Stimulated activated CD4-positive, alpha-beta T cell treated with anti-CD3 and anti-CD28 coated beads, Interleukin-4, amount 100 ng/mL, for 24 hours (primary cell): Measurements from ENCODE around the gene RANBP17.
"Not testable (repeated sequence)": the region's sequence is repeated elsewhere in the genome, so short reads cannot be mapped to it uniquely, and the experiment has no call there.

Source experiments
- DNase-seq: peaks from one replicate; pipeline ENCODE4 v3.0.0-alpha.2; 2020

RANBP17 gene

GRCh38 chr5:171162165-171162564 is 300.3 kb downstream of the RANBP17 start:
- DNase-seq = no peak

- no peak for DNase-seq
These were observed 300.8 kb downstream of the RANBP17 start for GRCh38 chr5:171162596-171162995.

DNA sequence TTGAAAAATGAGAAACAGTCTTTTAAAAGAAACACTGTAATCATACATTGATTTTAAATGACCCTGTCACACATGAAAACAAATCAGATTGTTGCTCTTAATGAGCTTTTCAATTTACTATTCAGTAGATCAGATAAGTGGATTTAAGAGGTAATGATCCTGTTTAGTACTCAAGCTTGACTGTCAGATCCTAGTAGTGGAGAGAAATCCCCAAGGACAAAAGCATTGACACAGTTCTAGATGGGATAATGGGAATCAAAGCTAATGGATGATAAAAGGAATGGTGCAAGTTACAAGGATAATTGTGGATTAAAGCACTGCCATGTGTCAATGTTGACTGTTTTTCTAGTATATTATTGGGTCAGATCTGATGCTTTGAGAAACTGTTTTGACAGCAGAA is 304.9 kb downstream of the RANBP17 start:
- DNase-seq = no peak

DNA sequence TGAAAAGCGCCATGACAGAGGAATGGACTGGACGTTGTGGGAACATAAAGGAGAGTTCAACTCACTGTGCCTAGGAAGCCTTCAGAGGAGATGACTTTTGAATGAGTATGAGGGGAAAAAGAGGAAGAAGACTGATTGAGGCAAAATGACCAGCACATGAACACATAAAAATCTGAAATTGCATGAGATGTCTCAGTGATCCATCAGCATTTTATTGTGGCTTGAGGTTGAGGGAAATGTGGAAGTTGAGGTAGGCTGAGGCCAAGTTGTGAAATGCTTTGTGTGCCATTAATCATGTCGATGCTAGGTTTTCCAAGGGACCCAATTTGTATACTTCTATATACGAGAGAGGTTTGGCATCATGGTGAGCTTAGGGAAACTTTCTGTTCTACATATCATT is 306.4 kb downstream of the RANBP17 start:
- DNase-seq = no peak

GRCh38 chr5:171174960-171175359 is 313.1 kb downstream of the RANBP17 start:
- DNase-seq = not testable (repeated sequence)

DNA sequence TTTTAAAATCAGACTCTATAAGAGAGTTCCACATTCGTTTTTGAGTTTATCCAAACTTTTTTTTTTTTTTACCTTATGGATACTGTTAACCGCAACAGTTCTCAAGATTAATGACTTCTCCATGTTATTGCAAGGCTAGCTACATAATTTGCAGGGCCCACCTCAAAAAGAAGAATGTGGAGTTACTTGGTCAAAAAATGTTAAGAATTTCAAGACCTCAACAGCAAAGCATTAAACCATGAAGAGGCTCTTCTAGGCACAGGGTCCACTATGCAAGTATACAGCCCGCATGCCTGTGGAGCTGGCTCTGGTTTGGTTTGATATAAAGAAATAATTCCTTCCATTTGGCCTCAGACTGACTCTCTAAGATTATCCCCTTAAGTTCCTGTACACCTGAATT is 313.9 kb downstream of the RANBP17 start:
- no peak for DNase-seq

DNA sequence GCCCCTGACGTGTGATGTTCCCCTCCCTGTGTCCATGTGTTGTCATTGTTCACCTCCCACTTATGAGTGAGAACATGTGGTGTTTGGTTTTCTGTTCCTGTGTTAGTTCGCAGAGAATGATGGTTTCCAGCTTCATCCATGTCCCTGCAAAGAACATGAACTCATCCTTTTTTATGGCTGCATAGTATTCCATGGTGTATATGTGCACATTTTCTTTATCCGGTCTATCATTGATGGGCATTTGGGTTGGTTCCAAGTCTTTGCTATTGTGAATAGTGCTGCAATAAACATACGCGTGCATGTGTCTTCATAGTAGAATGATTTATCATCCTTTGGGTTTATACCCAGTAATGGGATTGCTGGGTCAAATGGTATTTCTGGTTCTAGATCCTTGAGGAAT is 316.4 kb downstream of the RANBP17 start:
- not testable (repeated sequence) for DNase-seq

DNA sequence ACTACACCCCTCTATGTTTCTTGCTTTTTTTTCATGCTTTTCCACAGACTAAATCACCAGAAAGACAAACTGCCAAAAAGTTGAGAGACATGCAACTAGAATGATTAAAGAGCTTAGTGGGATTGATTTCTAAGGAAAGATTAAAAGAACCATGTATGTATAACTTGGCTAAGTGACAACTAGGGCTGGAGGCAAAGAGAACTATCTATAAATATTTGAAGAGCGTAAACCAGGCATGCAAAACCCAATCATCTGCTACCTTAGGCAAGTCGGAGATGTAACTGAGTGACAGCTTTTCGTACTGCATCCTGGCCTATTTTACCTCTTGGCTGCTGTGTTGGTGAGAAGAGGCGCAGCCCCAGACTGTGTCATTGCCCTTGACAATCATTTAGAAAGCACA is 326.2 kb downstream of the RANBP17 start:
- DNase-seq = no peak

DNA sequence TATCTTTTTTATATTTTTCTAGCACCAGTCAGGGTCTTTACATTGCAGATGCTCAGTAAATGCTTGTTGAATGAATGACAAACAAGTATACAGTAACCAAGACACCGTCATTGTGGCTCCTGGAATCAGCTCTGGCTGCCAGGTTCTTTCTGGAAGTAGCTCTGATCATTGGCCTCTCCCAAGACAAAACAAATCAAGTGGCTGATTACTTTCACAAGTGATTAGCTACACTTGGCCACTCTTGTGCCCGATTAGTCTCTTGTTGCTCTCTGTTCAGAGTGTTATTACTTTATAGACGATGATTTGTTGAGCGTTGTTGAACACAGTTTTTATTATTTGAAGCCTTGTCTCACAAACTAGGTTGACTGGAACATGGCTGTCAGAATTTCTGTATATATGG is 327.6 kb downstream of the RANBP17 start:
- no peak for DNase-seq

DNA sequence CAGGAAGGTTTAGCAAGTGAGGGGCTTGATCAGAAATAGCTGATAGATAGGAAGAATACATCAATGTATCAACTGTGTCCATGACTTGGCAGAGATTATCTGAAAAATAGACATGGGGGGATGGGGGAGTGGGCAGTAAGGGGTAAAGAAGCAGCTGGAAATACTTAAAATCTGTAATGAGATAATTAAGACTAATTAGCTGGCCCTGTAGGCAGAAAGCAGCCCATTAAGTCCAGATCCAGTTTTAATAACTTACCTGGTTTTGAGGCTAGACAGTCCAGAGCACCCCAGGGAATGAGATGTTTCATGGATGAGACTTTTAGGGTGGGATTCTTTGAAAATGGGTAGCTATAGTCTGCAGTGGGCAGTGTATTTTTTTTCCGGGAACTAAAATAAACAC is 330.3 kb downstream of the RANBP17 start:
- DNase-seq = no peak

- no peak for DNase-seq
These were observed 339.5 kb downstream of the RANBP17 start for GRCh38 chr5:171201310-171201709.

DNA sequence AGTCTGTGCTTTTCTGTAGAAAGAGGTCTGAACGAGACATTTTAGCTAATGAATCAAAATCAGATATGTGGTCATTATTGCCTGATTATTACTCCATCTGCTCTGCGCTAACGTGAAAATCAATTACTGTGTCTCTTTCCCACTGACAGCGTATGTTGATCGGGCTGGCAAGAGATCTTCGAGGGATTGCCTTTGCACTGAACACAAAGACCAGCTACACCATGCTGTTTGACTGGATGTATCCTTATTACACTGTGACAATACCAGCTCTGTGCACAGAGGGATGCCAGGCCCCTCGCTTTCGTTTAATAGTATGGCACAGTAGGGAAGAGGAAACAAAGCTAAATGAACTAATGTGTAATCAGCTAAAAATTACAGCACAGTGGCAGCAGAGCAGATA is 343.6 kb downstream of the RANBP17 start:
- no peak for DNase-seq

GRCh38 chr5:171207256-171207847 is 345.5 kb downstream of the RANBP17 start:
- peak; percentile 10 for DNase-seq

DNA sequence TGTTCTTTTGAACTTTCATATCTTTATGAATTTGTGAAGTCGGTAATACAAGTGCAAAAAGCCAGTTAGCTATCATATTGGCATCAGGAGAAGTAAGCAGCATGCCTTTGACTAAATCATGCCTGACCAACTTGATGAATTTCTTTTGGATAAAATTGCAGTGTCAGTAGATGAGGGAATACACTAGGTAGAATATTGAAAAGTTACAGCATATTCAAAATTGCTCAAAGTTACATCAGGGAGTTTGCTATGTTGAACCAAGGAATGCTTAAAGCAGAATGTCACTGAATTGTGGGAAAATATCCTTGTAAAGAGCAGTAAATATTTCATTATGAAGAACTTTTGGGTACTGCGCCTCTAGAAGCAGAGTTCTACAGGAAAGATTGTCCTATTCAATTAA is 360.1 kb downstream of the RANBP17 start:
- DNase-seq = no peak

DNA sequence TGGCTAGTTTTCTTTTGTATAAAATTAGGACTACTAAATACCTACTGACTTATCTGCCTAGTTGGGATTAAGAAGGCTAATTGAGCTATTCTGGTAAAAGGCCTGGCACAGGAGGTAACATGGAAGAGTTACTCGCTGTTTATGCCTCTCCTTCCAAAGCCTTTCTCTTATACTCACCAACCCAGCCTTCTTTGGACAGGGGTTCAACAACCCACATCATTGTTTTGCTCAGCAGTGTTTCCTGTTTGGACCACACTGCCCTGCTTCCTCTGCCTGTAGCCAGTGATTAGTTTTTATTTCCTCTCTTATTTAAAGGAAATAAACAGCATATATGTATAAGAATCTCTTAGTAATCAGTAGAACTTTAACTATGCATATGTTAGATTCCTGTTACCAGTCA is 362.1 kb downstream of the RANBP17 start:
- no peak for DNase-seq

GRCh38 chr5:171226096-171226754 is 364.4 kb downstream of the RANBP17 start:
- DNase-seq = no peak

- no peak for DNase-seq
These were observed 365.0 kb downstream of the RANBP17 start for GRCh38 chr5:171226864-171227263.

DNA sequence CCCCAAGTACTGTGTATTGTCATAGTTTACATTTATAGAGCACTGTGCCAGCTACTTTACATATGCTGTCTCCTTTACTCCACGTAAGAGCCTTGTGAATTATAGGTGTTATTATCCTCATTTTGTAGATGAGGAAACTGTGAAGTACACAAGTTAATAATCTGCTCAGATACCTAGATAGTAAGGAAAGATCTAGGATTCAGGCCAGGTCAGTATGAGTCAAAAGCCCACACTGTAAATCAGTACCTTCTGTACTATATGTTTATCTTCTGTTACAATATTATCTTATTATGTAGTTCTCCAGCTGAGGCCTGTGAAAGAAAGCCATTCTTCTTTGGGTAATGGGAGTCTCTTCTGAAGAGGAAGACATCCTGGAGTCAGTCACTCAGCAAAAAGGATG is 374.8 kb downstream of the RANBP17 start:
- DNase-seq = no peak

GRCh38 chr5:171242521-171242920 is 380.7 kb downstream of the RANBP17 start:
- DNase-seq = no peak

- no peak for DNase-seq
These were observed 384.4 kb downstream of the RANBP17 start for GRCh38 chr5:171246231-171246630.

DNA sequence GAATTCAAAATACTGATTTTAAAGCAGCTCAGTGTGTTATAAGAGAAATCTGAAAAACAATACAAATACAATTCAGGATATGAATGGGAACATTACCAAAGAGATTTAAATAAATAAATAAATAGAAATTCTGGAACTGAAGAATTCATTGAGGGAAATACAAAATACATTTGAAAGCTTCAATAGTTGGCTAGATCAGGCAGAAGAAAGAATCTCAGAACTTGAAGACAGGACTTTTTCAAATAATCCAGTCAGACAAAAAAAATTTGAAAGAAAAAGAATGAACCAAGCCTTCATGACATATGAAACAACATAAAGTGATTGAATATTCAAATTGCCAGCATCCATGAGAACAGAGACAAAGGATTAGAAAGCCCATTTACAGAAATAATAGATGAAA is 387.6 kb downstream of the RANBP17 start:
- DNase-seq = no peak

GRCh38 chr5:171250738-171251137 is 388.9 kb downstream of the RANBP17 start:
- no peak for DNase-seq

- DNase-seq = no peak
These were observed 389.7 kb downstream of the RANBP17 start for GRCh38 chr5:171251519-171251918.

DNA sequence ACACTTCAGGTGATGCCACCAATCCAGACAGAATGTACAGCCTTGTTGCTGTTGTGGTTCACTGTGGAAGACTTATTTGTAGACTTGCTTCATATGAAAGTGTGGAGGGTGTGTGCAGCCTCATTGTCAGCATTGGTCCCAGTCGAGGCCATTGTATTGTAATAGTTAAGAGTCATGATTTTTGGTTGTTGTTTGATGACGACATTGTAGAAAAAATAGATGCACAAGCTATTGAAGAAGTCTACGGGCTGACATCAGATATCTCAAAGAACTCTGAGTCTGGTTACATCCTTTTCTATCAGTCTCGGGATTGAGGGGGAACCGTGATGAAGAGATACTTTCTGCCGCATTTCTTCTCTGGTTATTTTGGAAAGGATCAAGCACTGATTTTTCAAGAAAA is 390.9 kb downstream of the RANBP17 start:
- DNase-seq = no peak

DNA sequence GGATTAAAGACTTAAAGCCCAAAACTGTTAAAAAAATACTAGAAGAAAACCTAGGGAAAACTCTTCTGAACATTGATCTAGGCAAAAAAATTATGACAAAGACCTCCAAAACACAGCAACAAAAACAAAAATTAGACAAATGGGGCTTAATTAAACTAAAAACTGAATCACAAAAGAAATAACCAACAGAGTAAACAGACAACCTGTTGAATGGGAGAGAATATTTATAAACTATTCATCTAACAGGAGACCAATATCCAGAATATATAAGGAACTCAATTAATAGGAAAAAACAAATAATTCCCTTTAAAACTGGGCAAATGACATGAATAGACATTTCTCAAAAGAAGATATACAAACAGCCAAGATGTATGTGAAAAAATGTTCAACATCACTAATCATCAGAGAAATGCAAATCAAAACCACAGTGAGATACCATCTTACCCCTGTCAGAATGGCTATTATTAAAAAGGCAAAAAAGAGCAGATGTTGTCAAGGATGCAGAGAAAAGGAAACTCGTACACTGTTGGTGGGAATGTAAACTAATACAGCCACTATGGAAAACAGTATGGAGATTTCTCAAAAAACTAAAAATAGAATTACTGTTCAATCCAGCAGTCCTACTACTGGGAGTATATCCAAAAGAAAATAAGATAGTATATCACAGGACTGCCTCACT is 397.1 kb downstream of the RANBP17 start:
- no peak for DNase-seq
